GM10266 (cell line): ENCODE results near the gene TP53AIP1.
A peak's percentile ranks its signal among the peaks of the same experiment; 100 is the strongest.

Source experiments
- DNase-seq: peaks from one replicate; pipeline ENCODE4 v3.0.0; 2012; ENCODE audit errors: extremely low spot score
- CTCF ChIP-seq: IDR thresholded peaks from 2 replicates; pipeline ENCODE4 v1.5.1; 2012; ENCODE audit warnings: mild to moderate bottlenecking, low read depth; ENCODE audit not compliant: control insufficient read depth, insufficient read depth; ENCODE audit errors: missing control alignments

The TP53AIP1 gene

GRCh38 chr11:128905345-128906184 is 37.1 kb downstream of the TP53AIP1 start:
- peak; percentile 27 for TF ChIP-seq CTCF
- peak; percentile 62 for DNase-seq

GRCh38 chr11:128904656-128905344 is 37.9 kb downstream of the TP53AIP1 start:
- no peak for TF ChIP-seq CTCF
- peak; percentile 61 for DNase-seq

GRCh38 chr11:128904303-128904655 is 38.4 kb downstream of the TP53AIP1 start:
- no peak for DNase-seq
- no peak for TF ChIP-seq CTCF

- DNase-seq, result no peak
- TF ChIP-seq CTCF, result no peak
Observed at GRCh38 chr11:128903248-128904061, 39.2 kb downstream of the TP53AIP1 start.

- TF ChIP-seq CTCF, result no peak
- DNase-seq, result no peak
Observed at GRCh38 chr11:128902515-128903066, 40.1 kb downstream of the TP53AIP1 start.

- no peak for DNase-seq
- no peak for TF ChIP-seq CTCF
Observed at GRCh38 chr11:128901653-128902514, 40.8 kb downstream of the TP53AIP1 start.
